Superior temporal gyrus (tissue), 1 donor: ENCODE data around the gene MBD2.
"Not testable (repeated sequence)": the region's sequence is repeated elsewhere in the genome, so short reads cannot be mapped to it uniquely, and the experiment has no call there.

ENCODE experiments used
- DNase-seq: peaks from one replicate; pipeline ENCODE4 v3.0.0-alpha.2; 2016; ENCODE audit errors: extremely low spot score

Gene MBD2, protein sequence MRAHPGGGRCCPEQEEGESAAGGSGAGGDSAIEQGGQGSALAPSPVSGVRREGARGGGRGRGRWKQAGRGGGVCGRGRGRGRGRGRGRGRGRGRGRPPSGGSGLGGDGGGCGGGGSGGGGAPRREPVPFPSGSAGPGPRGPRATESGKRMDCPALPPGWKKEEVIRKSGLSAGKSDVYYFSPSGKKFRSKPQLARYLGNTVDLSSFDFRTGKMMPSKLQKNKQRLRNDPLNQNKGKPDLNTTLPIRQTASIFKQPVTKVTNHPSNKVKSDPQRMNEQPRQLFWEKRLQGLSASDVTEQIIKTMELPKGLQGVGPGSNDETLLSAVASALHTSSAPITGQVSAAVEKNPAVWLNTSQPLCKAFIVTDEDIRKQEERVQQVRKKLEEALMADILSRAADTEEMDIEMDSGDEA

DNA sequence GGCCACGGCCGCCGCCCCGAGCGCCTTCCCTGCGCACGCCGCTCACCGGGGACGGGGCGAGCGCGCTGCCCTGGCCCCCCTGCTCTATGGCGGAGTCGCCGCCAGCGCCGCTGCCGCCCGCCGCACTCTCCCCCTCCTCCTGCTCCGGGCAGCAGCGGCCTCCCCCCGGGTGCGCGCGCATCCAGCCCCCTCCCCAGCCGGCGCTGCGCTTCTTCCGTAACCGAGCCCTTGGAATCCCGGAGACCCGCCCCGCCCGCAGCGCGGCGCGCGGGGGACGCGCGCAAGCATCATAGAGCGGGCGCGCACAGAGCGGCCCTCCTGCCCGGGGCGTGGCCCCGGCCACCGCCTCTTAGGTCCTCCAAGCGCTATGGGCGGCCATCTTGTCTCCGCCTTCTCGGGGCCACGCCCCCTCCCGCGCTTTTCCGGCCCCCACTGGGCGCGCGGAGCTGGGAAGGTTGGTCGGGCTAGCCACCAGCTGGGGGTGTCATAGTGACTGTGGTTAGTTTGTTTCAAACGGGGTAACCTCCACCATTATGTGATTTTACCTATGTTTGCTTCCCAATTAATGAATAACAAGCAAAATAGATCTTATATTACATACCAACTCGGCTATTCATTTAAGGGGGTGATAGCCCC lies at the start of gene MBD2:
Gene MBD2, minus strand, starts transcription at position 291 of the 636 bp plus-strand sequence. Its CDS starts 110 bp downstream, at position 181.
- peak; percentile 95 for DNase-seq

DNA sequence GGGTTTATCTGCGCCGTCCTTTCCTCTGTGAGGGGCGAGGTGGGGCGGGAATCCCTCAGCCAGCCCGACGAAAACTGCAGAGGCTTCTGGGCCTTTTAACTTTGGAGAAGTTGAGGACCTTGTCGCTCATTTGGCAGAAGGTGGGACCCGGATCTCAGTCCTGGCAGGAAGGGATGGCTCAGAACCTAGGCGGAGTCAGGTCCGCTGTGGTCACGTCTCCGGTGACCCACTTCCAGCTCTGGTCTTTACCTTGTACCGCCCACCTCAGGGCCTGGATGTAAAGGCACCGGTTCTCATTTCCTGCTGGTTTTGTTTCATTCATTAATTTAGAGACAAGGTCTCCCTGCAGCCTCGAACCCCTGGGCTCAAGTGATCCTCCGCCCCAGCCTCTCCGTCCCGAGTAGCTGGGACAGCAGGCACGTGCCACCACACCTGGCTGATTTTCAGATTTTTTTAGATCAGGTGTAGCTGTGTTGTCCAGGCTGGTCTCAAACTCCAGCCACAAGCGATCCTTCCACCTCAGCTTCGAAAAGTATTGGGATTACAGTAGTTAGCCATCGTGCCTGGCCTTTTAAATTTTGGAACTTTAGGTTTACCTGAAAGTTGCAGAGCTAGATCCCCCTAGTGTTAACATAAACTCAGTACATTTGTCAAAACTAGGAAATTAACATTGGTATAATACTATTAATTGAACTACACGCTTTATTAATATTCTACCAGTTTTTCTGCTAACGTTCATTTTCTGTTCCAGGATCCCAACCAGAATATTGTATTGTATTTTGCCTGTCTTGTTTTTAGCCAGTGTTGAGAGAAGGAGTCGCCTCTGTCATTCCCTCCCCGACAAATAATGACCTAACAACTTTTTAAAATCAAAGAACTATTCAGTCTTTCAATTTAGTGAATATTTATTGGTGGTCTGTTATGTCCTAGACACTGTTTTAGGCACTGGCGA lies 45.7 kb upstream of the MBD2 start:
- DNase-seq, result peak; percentile 39

DNA sequence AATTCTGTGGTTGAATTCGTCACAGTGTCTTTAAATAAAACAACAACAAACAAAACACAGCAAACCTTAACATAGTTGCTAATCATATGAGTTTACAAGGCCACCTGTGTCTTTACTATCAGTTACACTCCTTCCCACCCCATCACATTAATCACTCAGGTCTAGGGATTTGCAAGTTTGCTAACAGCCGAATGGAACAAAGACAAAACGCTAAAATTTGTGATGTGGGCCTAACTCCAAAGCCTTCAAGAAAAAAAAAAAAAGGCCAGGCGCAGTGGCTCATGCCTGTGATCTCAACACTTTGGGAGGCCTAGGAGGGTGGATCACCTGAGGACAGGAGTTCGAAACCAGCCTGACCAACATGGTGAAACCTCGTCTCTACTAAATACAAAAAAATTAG lies 44.3 kb upstream of the MBD2 start:
- no peak for DNase-seq

DNA sequence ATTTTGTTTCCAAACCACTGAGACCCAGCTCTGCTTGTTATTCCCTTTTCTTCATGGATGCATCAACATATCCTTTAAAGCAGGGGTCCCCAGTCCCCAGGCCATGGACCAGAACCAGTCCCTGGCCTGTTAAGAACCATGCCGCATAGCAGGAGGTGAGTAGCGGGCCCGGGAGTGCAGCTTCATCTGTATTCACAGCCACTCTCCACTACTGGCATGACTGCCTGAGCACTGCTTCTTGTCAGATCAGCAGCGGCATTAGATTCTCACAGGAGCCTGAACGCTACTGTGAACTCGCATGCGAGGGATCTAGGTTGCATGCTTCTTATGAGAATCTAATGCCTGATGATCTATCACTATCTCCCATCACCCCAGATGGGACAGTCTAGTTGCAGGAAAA lies 43.2 kb upstream of the MBD2 start:
- DNase-seq, result no peak

DNA sequence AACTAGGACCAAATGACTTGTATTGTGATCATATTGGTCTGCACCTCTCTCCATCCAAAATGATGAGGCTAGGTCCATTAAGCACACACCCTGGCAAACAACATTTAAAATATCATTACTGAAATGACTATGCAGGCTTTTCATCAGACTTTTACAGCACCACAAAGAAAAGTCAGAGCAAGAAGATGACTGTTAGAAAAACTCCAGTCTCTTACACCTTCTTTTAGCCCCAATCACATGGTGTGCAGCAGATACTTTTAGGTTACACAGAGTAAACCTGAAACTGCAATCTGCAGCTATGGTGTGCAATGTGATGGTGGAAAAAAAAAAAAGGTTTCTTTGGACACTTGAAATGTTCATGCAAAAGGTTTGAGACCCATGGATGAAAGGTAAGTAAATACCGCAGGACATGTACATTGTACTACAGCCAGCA lies 39.5 kb upstream of the MBD2 start:
- no peak for DNase-seq

DNA sequence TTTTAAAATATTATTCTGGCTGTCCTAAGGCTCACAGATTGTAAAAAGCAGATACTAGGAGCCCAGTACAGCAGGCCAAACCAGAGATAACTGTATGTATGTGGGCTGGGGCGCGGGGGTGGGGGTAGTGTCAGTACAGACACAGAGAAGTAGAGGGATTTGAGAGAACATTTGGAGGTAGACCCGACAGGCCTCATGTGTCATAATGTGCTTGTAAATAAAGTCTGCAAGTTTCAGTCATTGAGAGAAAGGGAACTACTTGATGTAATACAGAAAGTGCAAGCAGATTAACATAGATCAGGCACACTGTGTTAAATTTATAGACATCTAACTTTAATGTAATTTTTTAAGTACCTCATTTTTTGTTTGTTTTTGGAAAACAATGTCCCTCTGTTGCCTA lies 37.4 kb upstream of the MBD2 start:
- DNase-seq, result no peak

DNA sequence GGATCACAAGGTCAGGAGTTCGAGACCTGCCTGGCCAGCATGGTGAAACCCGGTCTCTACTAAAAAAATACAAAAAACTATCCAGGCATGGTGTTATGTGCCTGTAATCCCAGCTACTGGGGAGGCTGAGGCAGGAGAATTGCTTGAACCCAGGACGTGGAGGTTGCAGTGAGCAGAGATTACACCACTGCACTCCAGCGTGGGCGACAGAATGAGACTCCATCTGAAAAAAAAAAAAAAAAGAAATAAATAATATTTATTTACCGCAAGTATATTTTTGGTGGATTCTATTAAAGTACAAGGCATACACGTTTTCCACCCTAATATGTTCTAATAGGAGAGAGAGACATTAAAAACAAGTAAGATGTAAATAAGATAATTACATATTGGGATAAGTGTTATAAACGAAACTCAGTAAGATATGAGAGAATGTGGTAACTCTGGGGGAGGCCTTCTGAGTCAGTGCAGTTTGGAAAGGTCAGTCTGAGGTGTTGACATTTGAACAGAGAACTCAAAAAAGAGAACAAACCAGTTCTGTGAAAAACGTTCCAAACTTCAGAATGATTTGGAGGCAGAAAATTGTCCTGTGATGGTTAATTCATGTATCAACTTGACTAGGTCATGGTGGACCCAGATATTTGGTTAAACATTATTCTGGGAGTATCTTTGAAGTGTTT lies 36.1 kb upstream of the MBD2 start:
- DNase-seq, result no peak

DNA sequence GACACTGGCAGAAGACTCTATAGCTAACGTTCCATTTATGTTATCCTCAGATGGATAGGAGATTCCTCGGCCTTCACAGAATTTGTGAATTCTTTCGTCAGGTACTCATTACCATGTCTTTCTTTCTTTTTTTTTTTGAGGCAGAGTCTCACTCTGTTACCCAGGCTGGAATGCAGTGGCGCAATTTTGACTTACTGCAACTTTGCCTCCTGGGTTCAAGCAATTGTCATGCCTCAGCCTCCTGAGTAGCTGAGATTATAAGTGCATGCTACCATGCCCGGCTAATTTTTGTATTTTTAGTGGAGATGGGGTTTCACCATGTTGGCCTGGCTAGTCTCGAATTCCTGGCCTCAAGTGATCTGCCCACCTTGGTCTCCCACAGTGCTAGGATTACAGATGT lies 33.3 kb upstream of the MBD2 start:
- not testable (repeated sequence) for DNase-seq

DNA sequence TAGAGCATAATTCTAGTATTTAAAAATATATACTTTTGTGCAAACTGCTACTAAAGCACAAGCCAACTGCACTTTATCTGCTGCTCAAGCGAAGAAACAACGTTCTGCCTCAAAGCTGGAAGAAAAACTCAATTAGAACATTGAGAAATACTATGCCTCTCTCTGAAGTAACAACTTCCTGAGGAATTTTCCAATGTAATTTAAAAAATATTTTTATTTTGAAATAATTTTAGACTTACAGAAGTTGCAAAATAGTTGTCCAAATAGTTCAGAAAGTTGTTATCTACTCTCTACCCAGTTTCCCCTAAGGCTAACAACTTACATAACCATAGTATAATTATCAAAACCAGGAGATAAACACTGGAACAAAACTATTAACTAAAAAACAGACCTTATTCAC lies 32.5 kb upstream of the MBD2 start:
- DNase-seq, result no peak

DNA sequence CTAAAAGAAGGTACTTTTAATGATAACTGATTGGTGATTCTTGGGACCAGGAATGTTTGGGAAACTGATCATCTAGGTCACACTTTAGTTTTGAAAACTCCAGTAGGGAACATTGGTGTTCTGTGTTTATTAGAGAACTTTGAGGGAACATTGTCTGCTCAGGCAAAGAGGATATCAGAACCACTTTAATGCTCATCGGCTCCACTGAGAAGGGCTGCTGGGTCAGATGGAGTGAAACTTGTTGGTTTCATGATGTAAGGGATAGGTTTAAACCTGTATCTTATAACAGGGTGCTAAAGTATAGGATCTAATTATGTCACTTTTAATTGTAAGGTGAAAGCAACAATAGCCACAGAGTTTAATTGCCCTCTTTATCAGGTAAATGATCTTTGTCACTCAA lies 30.7 kb upstream of the MBD2 start:
- no peak for DNase-seq

DNA sequence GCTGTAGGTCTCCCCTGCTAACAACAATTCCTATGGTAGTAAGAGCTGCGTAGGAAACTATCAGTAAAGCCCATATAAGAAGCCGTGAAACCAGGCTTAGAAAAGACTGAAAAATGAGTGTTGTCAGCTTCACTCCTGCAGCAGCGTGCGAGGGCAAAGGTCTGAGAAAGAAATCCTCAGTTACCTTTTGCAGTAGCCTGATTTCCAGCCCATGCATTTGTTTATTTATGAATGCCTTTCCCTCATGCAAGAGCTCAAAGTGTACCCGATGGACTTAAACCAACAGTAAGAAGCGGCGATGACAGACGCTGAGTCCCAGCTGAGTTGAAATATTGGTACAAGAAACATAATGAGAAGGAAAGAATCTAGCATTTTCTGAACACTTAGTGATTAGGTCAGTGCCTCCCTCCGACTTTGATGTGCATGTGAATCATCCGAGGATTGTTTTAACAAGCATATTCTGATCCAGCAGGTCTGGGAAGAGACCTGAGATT lies 29.8 kb upstream of the MBD2 start:
- DNase-seq, result no peak

DNA sequence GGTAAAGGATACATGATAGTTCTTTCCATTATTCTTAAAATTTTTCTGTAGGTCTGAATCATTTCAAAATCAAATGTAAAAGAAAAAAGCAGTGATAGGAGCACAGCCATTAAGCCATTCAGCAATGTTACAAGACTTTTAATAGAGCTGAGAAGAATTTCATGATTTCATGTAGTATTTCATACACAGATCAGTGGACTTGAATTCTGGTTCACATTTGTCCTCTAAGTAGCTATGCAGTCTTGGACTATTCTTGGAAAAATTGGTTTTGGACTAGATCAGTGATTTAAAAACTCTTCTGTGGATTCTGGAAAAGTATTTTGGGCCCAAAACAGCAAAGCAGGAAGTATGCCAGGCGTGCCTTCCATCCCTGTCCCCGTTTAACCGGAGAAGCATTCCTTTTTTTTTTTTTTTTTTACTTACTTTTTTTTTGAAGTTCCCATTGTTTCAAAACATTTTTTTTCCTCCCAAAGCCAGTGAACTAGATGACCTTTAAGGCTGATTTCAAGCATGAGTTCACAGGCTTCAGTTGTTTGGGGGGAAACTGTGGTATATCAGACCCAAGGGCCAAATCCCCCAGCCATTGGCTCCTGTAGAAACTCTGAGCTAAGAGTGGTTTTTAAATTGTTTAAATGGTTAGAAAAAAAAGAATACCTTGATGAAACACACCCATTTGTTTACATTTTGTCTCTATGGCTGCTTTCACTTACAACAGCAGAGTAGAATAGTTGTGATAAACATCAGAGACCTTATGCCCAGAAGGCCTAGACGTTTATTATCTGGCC lies 27.3 kb upstream of the MBD2 start:
- DNase-seq, result no peak

DNA sequence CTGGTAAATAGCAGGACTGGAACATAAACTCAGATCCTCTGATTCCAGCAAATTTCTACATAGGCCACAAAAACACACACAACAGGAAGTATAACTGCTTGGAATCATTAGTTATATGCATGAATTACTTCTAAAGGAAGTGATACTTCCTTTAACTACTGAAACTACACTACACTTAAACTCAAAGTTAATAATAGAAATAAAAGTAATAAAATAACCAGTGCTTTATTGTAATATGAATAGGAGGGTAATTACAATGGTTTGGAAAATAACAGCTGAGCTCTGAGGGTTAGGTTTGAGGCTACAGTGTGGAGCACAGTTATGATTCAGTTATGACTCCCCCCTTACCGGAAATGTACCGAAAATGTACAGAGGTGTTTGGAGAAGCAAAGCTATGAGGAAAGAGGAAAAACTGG lies 26.4 kb upstream of the MBD2 start:
- no peak for DNase-seq

DNA sequence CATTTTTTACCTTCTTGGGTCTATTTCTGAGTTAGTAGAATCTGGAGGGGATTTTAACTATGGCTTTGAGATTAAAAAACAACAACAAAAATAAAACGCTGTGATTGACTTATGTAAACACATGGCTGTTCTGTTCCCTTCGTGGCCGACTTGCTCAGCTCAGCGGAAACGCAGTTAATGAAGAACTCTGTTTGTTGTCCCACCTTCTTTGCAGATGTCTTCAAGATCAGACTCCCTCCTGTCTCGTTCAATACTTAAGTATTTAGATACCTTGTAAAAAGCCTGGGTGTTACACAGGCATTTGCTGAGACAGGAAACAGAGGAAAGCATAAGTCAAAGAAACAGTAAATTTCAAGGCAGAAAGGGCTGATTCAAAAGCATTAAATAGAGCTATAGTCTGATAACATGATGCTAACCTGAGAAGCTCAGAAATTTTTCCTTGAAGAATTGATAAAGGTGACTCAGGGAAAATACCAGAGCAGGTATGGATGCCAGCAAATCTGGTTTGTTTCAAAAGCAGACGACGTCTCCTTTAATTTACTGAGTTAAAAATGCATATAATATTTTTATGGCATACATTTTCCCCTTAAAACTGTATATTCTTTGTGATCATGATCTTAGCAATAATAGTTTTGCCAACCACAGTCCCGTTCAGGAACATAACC lies 23.2 kb upstream of the MBD2 start:
- no peak for DNase-seq

DNA sequence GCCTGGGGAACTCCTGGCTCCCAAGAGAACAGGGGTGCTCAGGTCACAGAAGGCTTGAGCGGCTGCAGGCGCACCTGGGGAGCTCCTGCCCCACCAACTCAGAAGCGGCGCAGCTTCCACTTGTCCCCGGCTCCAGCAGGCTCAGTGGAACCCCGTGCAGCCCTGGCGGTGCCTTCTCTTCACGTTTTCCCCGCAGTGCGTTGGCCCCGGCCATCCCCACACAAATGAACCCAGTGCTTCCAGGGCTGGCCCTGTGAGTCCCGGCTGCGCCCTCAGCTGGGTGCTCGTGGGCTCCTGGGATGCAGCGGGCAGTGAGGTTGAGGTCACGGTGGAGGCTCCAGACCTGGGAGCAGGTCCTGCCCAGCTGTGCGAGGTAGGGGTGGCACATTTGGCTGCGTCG lies 17.9 kb upstream of the MBD2 start:
- DNase-seq, result no peak

DNA sequence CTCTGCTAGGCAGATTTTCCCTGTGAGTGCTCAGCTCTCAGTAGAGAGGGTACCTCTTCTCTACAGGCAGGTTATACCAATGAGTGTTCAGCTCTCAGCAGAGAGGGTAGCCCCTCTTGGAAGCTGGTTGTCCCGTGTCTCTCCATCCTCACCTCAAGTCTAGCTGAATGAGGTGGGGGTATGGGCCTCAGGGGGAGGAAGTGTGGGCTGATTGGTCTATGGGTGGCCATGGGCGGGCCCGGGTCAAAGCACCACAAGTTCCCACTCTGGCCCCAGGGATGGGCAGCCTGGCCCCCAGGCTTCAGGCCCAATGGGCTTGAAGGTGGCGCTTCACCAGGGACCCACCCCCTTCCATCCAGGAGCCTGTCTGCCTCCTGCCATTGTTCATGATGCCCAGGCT lies 17.0 kb upstream of the MBD2 start:
- DNase-seq, result no peak

DNA sequence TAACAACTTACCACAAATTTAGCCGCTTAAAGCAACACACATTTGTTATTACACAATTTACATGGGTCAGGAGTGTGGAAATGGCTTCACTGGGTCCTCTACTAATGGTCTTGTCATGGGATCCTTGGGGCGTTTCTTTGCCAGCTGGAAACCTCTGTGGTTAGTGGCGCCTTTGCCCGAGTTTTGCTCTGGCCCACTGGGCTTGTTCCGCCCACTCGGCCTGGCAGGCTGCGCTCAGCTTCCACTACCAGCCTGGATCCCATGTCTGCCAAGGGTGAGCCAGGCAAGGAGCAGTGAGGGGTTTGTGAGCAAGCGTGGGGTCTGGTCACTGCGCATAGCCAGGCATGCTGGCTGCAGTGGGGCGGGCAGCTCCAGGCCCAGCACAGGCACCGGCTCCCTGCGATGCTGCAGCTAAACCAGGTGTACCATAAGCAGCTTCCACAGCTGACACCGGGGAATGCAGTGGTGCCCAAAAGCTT lies 16.2 kb upstream of the MBD2 start:
- DNase-seq, result no peak

DNA sequence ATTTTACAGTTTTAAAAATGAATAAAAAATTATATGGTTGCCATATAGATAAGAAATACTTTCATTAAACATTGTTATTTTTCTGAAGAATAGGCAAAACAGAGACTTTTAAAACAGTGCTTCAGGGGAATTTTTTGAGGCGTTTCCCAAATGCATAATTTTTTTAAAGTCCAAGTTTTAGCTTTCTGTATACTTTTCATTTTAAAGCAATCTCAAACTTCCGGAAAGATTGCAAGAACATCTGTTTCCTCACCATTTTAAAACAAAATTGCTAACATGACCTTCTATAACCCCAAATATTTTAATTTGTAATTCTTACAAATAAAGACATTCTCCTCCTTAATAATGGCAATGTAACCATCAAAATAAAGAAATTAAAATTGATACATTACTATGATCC lies 15.1 kb upstream of the MBD2 start:
- DNase-seq, result no peak

DNA sequence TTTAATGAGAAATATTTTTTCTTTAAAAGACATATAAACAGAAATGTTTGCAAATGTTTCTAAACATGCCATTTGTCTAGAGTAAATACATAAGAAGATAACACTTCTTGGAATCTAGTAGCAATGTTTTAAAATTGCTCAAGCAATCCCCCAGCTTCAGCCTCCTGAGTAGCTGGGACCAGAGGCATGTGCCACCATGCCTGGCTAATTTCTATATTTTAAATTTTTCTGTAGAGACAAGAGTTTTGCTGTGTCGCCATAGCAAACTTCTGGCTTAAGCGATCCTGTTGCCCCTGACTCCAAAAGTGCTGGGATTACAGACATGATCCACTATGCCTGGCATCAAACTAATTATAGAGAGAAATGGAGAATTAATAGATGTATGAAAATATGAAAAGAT lies 14.6 kb upstream of the MBD2 start:
- no peak for DNase-seq
